ENCODE data around the gene TSC2. TPM values are rescaled to one million over a fixed set of nuclear protein-coding genes. Genes with fewer than 3 reads are reported as not detected.

The TSC2 gene
- total and polyA plus RNA-seq, 8 donors = 116 to 166 (median 128) TPM

GRCh38 chr16:1999866-2000514 is 47.8 kb upstream of the TSC2 start:
- intact Hi-C loops (cut with DNase I) = no loop called here
- no peaks in the 10 kb centered on the region for H3K27me3 ChIP-seq
- DNase-seq (no peak), ATAC-seq (no peak)
- H3K4me1 ChIP-seq = peaks cover 8 to 18% of the 10 kb centered on the region in 2 donors
- H3K4me3 ChIP-seq = no peak overlapping the region
- peaks cover 0 to 67% of the 10 kb centered on the region in 2 donors for H3K36me3 ChIP-seq
- no peak overlapping the region for H3K27ac ChIP-seq
- H3K9me3 ChIP-seq = no peaks in the 10 kb centered on the region
- no peak for TF ChIP-seq CTCF (IDR thresholded peaks at IDR 0.05)

GRCh38 chr16:2001035-2001434 is 46.8 kb upstream of the TSC2 start:
- H3K36me3 ChIP-seq = peaks cover 0 to 67% of the 10 kb centered on the region in 2 donors
- H3K4me3 ChIP-seq = no peak overlapping the region
- no peak for ATAC-seq
- peak in 1 of 4 donors; percentile 69 for DNase-seq
- peaks cover 14 to 29% of the 10 kb centered on the region in 2 donors for H3K4me1 ChIP-seq
- TF ChIP-seq CTCF (IDR thresholded peaks at IDR 0.05) = no peak
- no peak overlapping the region for H3K27ac ChIP-seq
- H3K9me3 ChIP-seq = no peaks in the 10 kb centered on the region
- intact Hi-C loops (cut with DNase I) = no loop called here
- no peaks in the 10 kb centered on the region for H3K27me3 ChIP-seq

GRCh38 chr16:2001456-2002355 is 46.1 kb upstream of the TSC2 start:
- no peak for TF ChIP-seq CTCF (IDR thresholded peaks at IDR 0.05)
- no peak for ATAC-seq
- Histone ChIP-seq H3K4me3 (no peak overlapping the region), H3K27ac (no peak overlapping the region), H3K27me3 (no peaks in the 10 kb centered on the region), H3K4me1 (peaks cover 14 to 34% of the 10 kb centered on the region in 2 donors), H3K36me3 (peaks cover 0 to 67% of the 10 kb centered on the region in 2 donors), H3K9me3 (no peaks in the 10 kb centered on the region)
- intact Hi-C loops (cut with DNase I) = no loop called here
- DNase-seq = peak in 1 of 4 donors; percentile 80

DNA sequence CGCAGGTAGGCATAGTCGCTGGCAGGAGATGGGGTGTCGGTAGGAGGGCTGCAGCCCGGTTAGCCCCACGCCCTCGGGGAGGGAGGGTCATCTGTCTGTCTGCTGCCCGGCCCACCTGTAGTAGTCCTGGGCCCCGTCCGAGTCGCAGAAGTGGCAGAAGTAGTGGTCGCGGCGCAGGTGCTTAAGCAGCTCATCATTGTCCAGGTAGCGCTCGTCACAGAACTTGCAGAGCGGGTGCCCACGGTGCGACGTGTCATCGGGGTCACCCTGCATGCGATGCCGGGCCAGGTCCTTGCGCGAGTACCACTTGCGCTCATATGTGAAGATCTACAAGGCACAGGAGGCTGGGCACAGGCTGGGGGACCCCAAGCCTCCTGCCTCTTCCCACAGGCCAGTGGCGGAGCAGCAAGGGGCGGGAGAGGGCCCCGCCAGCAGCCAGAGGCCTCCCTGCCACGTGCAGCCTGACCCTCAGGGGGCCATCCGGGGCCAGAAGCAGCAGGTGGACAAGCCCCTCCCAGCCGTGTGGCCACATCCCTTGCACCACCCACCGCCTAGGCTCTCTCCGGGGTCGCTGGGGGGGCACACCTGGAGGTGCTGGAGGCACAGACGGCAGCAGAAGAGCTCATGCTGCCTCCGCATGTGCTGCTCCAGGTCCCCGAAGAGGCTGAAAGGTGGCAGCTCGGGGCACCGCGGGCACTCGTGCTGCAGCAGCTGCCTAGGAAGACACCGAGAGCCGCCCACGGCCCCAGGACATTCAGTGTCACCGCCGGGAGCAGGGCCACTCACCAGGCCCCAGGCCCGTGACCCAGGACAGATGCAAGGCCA is 45.2 kb upstream of the TSC2 start:
- no peak overlapping the region for H3K27ac ChIP-seq
- TF ChIP-seq CTCF (IDR thresholded peaks at IDR 0.05) = no peak
- no peaks in the 10 kb centered on the region for H3K27me3 ChIP-seq
- H3K4me3 ChIP-seq = no peak overlapping the region
- H3K9me3 ChIP-seq = no peaks in the 10 kb centered on the region
- intact Hi-C loops (cut with DNase I) = no loop called here
- ATAC-seq (no peak), DNase-seq (peak in 1 of 4 donors; percentile 71)
- peaks cover 0 to 59% of the 10 kb centered on the region in 2 donors for H3K36me3 ChIP-seq
- peaks cover 19 to 43% of the 10 kb centered on the region in 2 donors for H3K4me1 ChIP-seq

All from left lung (tissue), 10 donors.